DND-41 (cell line): Measurements from ENCODE around the gene PRKCA.

Source experiments
- ATAC-seq: fragments of 200-7000 bp; cut with Tn5 transposase; 3 replicates; pipeline ENCODE4 v1.9.1; 2021; ENCODE audit warnings: low read depth; ENCODE audit not compliant: insufficient read depth
- DNase-seq: peaks from one replicate; pipeline ENCODE4 v3.0.0-alpha.2; 2020
- H2AFZ ChIP-seq: 2 replicates; pipeline ENCODE4 v1.6.0; 2012; ENCODE audit warnings: low read depth, low read length
- H3K27ac ChIP-seq: 2 replicates; pipeline ENCODE4 v1.5.1; 2012; ENCODE audit warnings: low read length, inconsistent platforms
- H3K27me3 ChIP-seq: fragments of 200-600 bp; sonication (generic); 2 replicates; pipeline ENCODE4 v1.6.0; 2012; ENCODE audit warnings: low read length, mild to moderate bottlenecking, inconsistent platforms; ENCODE audit not compliant: insufficient read depth, poor library complexity
- H3K36me3 ChIP-seq: 2 replicates; pipeline ENCODE4 v1.5.1; 2012; ENCODE audit warnings: low read length, inconsistent platforms; ENCODE audit not compliant: insufficient read depth
- H3K4me1 ChIP-seq: 2 replicates; pipeline ENCODE4 v1.5.1; 2012; ENCODE audit warnings: mild to moderate bottlenecking, low read length; ENCODE audit not compliant: insufficient read depth
- H3K4me2 ChIP-seq: 2 replicates; pipeline ENCODE4 v1.6.0; 2012; ENCODE audit warnings: mild to moderate bottlenecking, moderate library complexity, low read length, inconsistent platforms; ENCODE audit not compliant: insufficient read depth
- H3K4me3 ChIP-seq, 2 experiments: fragments of 200-600 bp in 1 of 2; shearing (Covaris generic) in 1 of 2; 2 replicates each; pipeline ENCODE4 v1.5.1; 2012 to 2016; ENCODE audit warnings: inconsistent platforms in 2 of 2, low read length in 2 of 2, mild to moderate bottlenecking in 2 of 2, low read depth in 1 of 2, moderate library complexity in 1 of 2
- H3K79me2 ChIP-seq: 2 replicates; pipeline ENCODE4 v1.6.0; 2012; ENCODE audit warnings: low read length, inconsistent platforms; ENCODE audit not compliant: insufficient read depth
- H3K9ac ChIP-seq: 2 replicates; pipeline ENCODE4 v1.6.0; 2012; ENCODE audit warnings: low read depth, mild to moderate bottlenecking, inconsistent platforms, low read length, moderate library complexity
- H3K9me3 ChIP-seq: 2 replicates; pipeline ENCODE4 v1.5.1; 2012; ENCODE audit warnings: low read length, moderate library complexity, mild to moderate bottlenecking, inconsistent platforms; ENCODE audit not compliant: insufficient read depth, severe bottlenecking
- H4K20me1 ChIP-seq: 2 replicates; pipeline ENCODE4 v1.6.0; 2012; ENCODE audit warnings: low read length; ENCODE audit not compliant: insufficient read depth
- CTCF ChIP-seq: IDR thresholded peaks from 2 replicates; pipeline ENCODE4 v1.5.1; 2012; ENCODE audit warnings: borderline replicate concordance, low read length, moderate library complexity, mild to moderate bottlenecking; ENCODE audit not compliant: poor library complexity, severe bottlenecking; ENCODE audit errors: extremely low read depth
- EZH2 ChIP-seq: IDR thresholded peaks from 3 replicates; pipeline ENCODE4 v1.6.1; 2012; ENCODE audit warnings: borderline replicate concordance, low read depth, mild to moderate bottlenecking, moderate library complexity, low read length, inconsistent platforms; ENCODE audit not compliant: severe bottlenecking

PRKCA gene

GRCh38 chr17:66762276-66762675 is 459.9 kb downstream of the PRKCA start:
- no peak for ATAC-seq
- H3K9me3 ChIP-seq: no peaks in the 10 kb centered on the region
- no peaks in the 10 kb centered on the region for H3K79me2 ChIP-seq
- no peak overlapping the region for H2AFZ ChIP-seq
- no peak for DNase-seq
- H3K4me3 ChIP-seq: no peak overlapping the region
- H3K27me3 ChIP-seq: no peaks in the 10 kb centered on the region
- H3K27ac ChIP-seq: no peak overlapping the region
- TF ChIP-seq CTCF (no peak), EZH2 (no peak)
- no peak overlapping the region for H3K9ac ChIP-seq
- no peaks in the 10 kb centered on the region for H3K36me3 ChIP-seq
- no peaks in the 10 kb centered on the region for H3K4me1 ChIP-seq
- no peak overlapping the region for H3K4me2 ChIP-seq
- H4K20me1 ChIP-seq: no peaks in the 10 kb centered on the region

GRCh38 chr17:66763056-66763455 is 460.6 kb downstream of the PRKCA start:
- Histone ChIP-seq H3K4me2 (no peak overlapping the region), H3K79me2 (no peaks in the 10 kb centered on the region), H3K4me1 (no peaks in the 10 kb centered on the region), H3K27ac (no peak overlapping the region), H3K4me3 (no peak overlapping the region), H4K20me1 (no peaks in the 10 kb centered on the region), H2AFZ (no peak overlapping the region), H3K27me3 (no peaks in the 10 kb centered on the region), H3K36me3 (no peaks in the 10 kb centered on the region), H3K9me3 (no peaks in the 10 kb centered on the region), H3K9ac (no peak overlapping the region)
- no peak for ATAC-seq
- TF ChIP-seq CTCF (no peak), EZH2 (no peak)
- no peak for DNase-seq

- Histone ChIP-seq H3K4me2 (no peak overlapping the region), H3K27ac (no peak overlapping the region)
Measured at GRCh38 chr17:66764506-66764905, 462.1 kb downstream of the PRKCA start.

DNA sequence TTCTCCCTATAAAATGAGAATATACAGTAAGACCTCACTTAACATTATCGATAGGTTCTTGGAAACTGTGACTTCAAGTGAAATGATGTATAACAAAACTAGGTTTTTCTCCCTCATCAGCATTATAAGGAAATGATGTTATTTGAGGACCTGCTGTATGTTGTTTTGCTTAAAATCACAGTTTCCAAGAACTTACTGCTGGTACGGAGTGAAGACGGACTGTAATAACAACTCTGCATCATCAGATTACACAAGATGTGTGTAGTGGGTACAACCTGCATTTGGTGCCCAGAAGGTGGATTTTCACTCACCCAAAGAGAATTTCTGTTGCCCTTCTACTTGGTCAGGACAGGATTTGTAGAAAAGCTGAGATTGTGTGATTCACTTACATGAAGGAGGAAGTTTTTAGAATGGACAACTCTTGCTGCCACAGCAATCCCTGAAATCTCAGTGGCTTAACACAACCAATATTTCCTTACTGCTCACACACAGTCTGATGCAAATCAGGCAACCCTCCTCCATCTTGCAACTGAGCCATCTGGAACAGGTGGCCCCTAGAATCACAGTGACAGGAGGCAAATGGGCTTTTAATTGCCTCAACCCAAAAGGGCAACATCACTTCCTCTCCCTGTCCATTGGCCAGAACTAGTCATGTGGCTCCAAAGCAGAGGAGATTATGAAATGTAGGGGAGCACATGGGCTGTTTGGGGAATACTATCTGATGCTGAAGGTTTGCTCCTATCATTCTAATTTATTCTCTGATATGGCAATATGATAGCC is 464.9 kb downstream of the PRKCA start:
- ATAC-seq (no peak), DNase-seq (no peak)
- Histone ChIP-seq H2AFZ (no peak overlapping the region), H3K79me2 (no peaks in the 10 kb centered on the region), H3K4me1 (no peaks in the 10 kb centered on the region), H3K27me3 (no peaks in the 10 kb centered on the region), H3K9me3 (no peaks in the 10 kb centered on the region), H3K4me2 (no peak overlapping the region), H3K4me3 (no peak overlapping the region), H4K20me1 (no peaks in the 10 kb centered on the region), H3K36me3 (no peaks in the 10 kb centered on the region), H3K27ac (no peak overlapping the region), H3K9ac (no peak overlapping the region)
- TF ChIP-seq EZH2 (no peak), CTCF (no peak)

More at GRCh38 chr17:66764506-66764905, 462.1 kb downstream of the PRKCA start:
- ATAC-seq (no peak), DNase-seq (no peak)
- Histone ChIP-seq H3K4me1 (no peaks in the 10 kb centered on the region), H3K27me3 (no peaks in the 10 kb centered on the region), H3K4me3 (no peak overlapping the region), H3K79me2 (no peaks in the 10 kb centered on the region), H3K36me3 (no peaks in the 10 kb centered on the region), H4K20me1 (no peaks in the 10 kb centered on the region), H3K9ac (no peak overlapping the region), H3K9me3 (no peaks in the 10 kb centered on the region), H2AFZ (no peak overlapping the region)
- no peak for TF ChIP-seq EZH2
